Mammary epithelial cell (primary cell): ENCODE results near the gene UCHL3.

ENCODE experiments used
- CTCF ChIP-seq, 2 donors: IDR thresholded peaks in 1 of 2; conservative IDR thresholded peaks in 1 of 2; 2 replicates each; pipeline ENCODE4 v1.5.1; 2011 to 2012; ENCODE audit warnings: inconsistent platforms in 2 of 2, low read length in 2 of 2, mild to moderate bottlenecking in 2 of 2, control low read depth in 1 of 2, low read depth in 1 of 2; ENCODE audit not compliant: insufficient read depth in 1 of 2; ENCODE audit errors: extremely low read depth in 1 of 2
- EZH2 ChIP-seq: IDR thresholded peaks from 2 replicates; pipeline ENCODE4 v1.6.1; 2012; ENCODE audit warnings: low read length, inconsistent platforms, borderline replicate concordance

GRCh38 chr13:75505327-75505726, 44.3 kb upstream of the UCHL3 start:
- TF ChIP-seq CTCF (conservative IDR thresholded peaks at IDR 0.05 in 1 of 2, IDR thresholded peaks at IDR 0.05 in 1 of 2; ENCODE audit: extremely low read depth in 1 of 2, insufficient read depth in 1 of 2, low read depth in 1 of 2, low read length in 2 of 2) (no peak), EZH2 (no peak)
